Breast epithelium (tissue), 3 donors: ENCODE data around the gene MICAL3.

ENCODE experiments used
- CTCF ChIP-seq, 3 donors: fragments of 450-650 bp; IDR thresholded peaks; one replicate each; pipeline ENCODE4 v1.5.1; 2016 to 2017; ENCODE audit warnings: antibody characterized with exemption in 3 of 3, mild to moderate bottlenecking in 3 of 3, moderate library complexity in 3 of 3
- POLR2A ChIP-seq: fragments of 450-650 bp; IDR thresholded peaks from one replicate; pipeline ENCODE4 v1.6.1; 2016; ENCODE audit warnings: antibody characterized with exemption, mild to moderate bottlenecking, moderate library complexity
- POLR2AphosphoS5 ChIP-seq, 3 donors: sonication (generic); formaldehyde crosslinking; IDR thresholded peaks; one replicate each; pipeline ENCODE4 v1.6.1; 2017; ENCODE audit warnings: antibody characterized with exemption in 3 of 3

- TF ChIP-seq POLR2A (no peak), CTCF (IDR thresholded peaks at IDR 0.05) (no peak), POLR2AphosphoS5 (IDR thresholded peaks at IDR 0.05) (no peak)
Measured at GRCh38 chr22:17835256-17835655, 189.1 kb downstream of the MICAL3 start.
